CD4-positive, alpha-beta memory T cell (primary cell): ENCODE results near the gene VRK2. TPM values are rescaled to one million over a fixed set of nuclear protein-coding genes. Genes with fewer than 3 reads are reported as not detected.

Experiments
- CTCF ChIA-PET: fragments of 350-600 bp; sonication (Branson Sonifier 250); formaldehyde crosslinking; loops from one replicate; lab custom pipeline; 2021; ENCODE audit warnings: inconsistent platforms; ENCODE audit not compliant: partially characterized antibody; lab: Charles Lee
- POLR2A ChIA-PET: fragments of 350-600 bp; sonication (Branson Sonifier 250); formaldehyde crosslinking; loops from one replicate; lab custom pipeline; 2021; ENCODE audit not compliant: partially characterized antibody; lab: Charles Lee
- DNase-seq, 5 donors: peaks; one replicate each; pipeline versions ENCODE4 v3.0.0 to v3.0.0-alpha.2; 2020 to 2022; ENCODE audit warnings: mixed read lengths in 1 of 5
- H3K27ac ChIP-seq: one replicate; pipeline ENCODE4 v1.7.0; 2013; ENCODE audit warnings: low read depth, low read length
- H3K27me3 ChIP-seq: 2 replicates; pipeline ENCODE4 v1.7.0; 2013; ENCODE audit warnings: mild to moderate bottlenecking, low read length, moderate library complexity; ENCODE audit not compliant: insufficient read depth
- H3K36me3 ChIP-seq: 2 replicates; pipeline ENCODE4 v1.7.0; 2013; ENCODE audit warnings: mild to moderate bottlenecking, low read length, moderate library complexity; ENCODE audit not compliant: insufficient read depth
- H3K4me1 ChIP-seq: 2 replicates; pipeline ENCODE4 v1.7.0; 2013; ENCODE audit warnings: mild to moderate bottlenecking, low read length, moderate library complexity; ENCODE audit not compliant: insufficient read depth
- H3K4me3 ChIP-seq, 2 donors: one replicate each; pipeline ENCODE4 v1.7.0; 2013; ENCODE audit warnings: low read length in 2 of 2, mild to moderate bottlenecking in 1 of 2
- H3K9me3 ChIP-seq, 2 donors: one replicate each; pipeline ENCODE4 v1.7.0; 2013; ENCODE audit warnings: low read length in 2 of 2, control low read depth in 1 of 2; ENCODE audit not compliant: control insufficient read depth in 1 of 2
- H3K27ac Mint-ChIP-seq, 7 donors: one replicate each; pipeline ENCODE4 v1.8.0; 2020 to 2021; ENCODE audit warnings: mixed read lengths in 7 of 7, mild to moderate bottlenecking in 6 of 7, inconsistent platforms in 3 of 7, moderate library complexity in 3 of 7
- H3K27me3 Mint-ChIP-seq, 2 donors: one replicate each; pipeline ENCODE4 v1.8.0; 2020 to 2021; ENCODE audit warnings: mixed read lengths in 2 of 2
- H3K36me3 Mint-ChIP-seq, 2 donors: one replicate each; pipeline ENCODE4 v1.8.0; 2020 to 2021; ENCODE audit warnings: mixed read lengths in 2 of 2, inconsistent platforms in 1 of 2, mild to moderate bottlenecking in 1 of 2
- H3K4me1 Mint-ChIP-seq, 4 donors: one replicate each; pipeline ENCODE4 v1.8.0; 2020 to 2021; ENCODE audit warnings: mixed read lengths in 4 of 4, mild to moderate bottlenecking in 1 of 4
- H3K4me3 Mint-ChIP-seq, 8 donors: one replicate each; pipeline ENCODE4 v1.8.0; 2020 to 2021; ENCODE audit warnings: mixed read lengths in 8 of 8, mild to moderate bottlenecking in 7 of 8, moderate library complexity in 6 of 8, inconsistent platforms in 3 of 8
- H3K9me3 Mint-ChIP-seq, 8 donors: one replicate each; pipeline ENCODE4 v1.8.0; 2020 to 2021; ENCODE audit warnings: mixed read lengths in 8 of 8, mild to moderate bottlenecking in 5 of 8, inconsistent platforms in 3 of 8, moderate library complexity in 1 of 8
- intact Hi-C: fragments of 100-400 bp; cut with micrococcal nuclease; formaldehyde crosslinking; loops from one replicate; pipeline ENCODE4 v1.15.1; 2023
- polyA plus RNA-seq, 2 donors: library from polyadenylated mRNA; unstranded; fragments of 300-500 nt; fragmentation: Illumina TruSeq; gene quantifications; one replicate each; pipeline ENCODE4 v1.2.3, GENCODE V29; 2021
- total RNA-seq, 2 experiments: library from RNA; stranded (reverse); gene quantifications; one replicate each; pipeline ENCODE4 v1.2.3, GENCODE V29; 2021

The VRK2 gene
- total and polyA plus RNA-seq, 4 experiments from 2014 or later, result 15.5 to 21.4 (median 18.7) TPM

DNA sequence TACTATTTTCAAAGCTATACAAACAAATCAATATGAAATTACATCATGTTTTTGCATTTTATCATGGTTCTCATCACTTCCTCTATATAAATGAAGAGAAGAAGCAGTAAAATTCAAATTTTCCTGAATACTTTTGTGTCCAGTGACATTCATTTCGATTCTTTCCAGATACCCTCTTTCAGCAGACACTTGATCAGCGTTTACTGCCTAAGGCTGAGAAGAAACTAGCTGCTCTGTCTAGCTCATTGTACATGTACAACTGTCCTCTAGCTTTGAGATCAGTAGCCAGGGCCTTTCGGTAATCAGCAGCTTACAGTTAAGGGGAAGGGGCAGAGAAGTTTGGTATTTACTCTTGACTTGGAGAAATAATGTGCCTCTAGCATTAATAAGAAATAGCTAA is 4.8 kb downstream of the VRK2 start:
- Mint-ChIP-seq H3K36me3 (peaks cover 11 to 23% of the 10 kb centered on the region in 2 donors), H3K27ac (peak overlapping the region in 2 of 7 donors; percentile 11 to 72), H3K27me3 (no peaks in the 10 kb centered on the region), H3K4me3 (no peak overlapping the region), H3K4me1 (peaks cover 21 to 39% (median 31%) of the 10 kb centered on the region in 4 donors), H3K9me3 (no peaks in the 10 kb centered on the region)
- Histone ChIP-seq H3K27ac (no peak overlapping the region), H3K4me3 (no peak overlapping the region), H3K4me1 (peaks cover 22% of the 10 kb centered on the region), H3K36me3 (no peaks in the 10 kb centered on the region), H3K9me3 (no peaks in the 10 kb centered on the region), H3K27me3 (no peaks in the 10 kb centered on the region)
- ChIA-PET POLR2A (no interaction called here), CTCF (interaction anchor here (1.1 kb wide), 1 partner anchor 11 kb away, joined by 4 read pairs; no protein-coding TSS in a partner anchor)
- intact Hi-C loops, result no loop called here
- no peak for DNase-seq

DNA sequence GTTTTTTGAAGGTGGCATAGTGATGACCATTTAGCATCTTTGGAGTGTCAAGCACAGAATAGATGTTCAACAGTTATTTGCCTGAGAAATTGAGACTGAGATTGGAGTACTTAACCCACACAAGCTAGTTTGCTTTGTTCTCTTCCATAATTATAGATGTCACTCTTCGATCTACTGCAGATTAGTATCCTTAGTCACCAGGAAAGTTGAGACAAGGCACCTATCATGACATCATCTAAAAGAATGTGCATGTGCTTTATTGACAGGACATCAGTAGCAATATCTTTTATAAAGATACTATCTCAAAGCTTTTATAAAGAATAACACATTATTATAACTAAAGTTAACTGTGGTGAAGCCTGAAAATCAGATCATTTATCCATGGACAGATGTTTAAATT is 6.4 kb downstream of the VRK2 start:
- no peak for DNase-seq
- no peak overlapping the region for H3K27ac ChIP-seq
- ChIA-PET CTCF (interaction anchor here (0.7 kb wide), 1 partner anchor 296 kb away, joined by 3 read pairs; no protein-coding TSS in a partner anchor), POLR2A (no interaction called here)
- H3K4me1 ChIP-seq, result peaks cover 14% of the 10 kb centered on the region
- Mint-ChIP-seq H3K27ac (no peak overlapping the region), H3K27me3 (no peaks in the 10 kb centered on the region), H3K36me3 (peaks cover 21 to 35% of the 10 kb centered on the region in 2 donors), H3K4me3 (no peak overlapping the region), H3K4me1 (peaks cover 20 to 31% (median 27%) of the 10 kb centered on the region in 4 donors), H3K9me3 (no peaks in the 10 kb centered on the region)
- H3K4me3 ChIP-seq, result no peak overlapping the region
- intact Hi-C loops, result no loop called here
- H3K27me3 ChIP-seq, result no peaks in the 10 kb centered on the region
- H3K9me3 ChIP-seq, result no peaks in the 10 kb centered on the region
- no peaks in the 10 kb centered on the region for H3K36me3 ChIP-seq

GRCh38 chr2:58054264-58054663 is 7.7 kb downstream of the VRK2 start:
- intact Hi-C loops, result no loop called here
- H3K9me3 Mint-ChIP-seq, result no peaks in the 10 kb centered on the region
- H3K27ac ChIP-seq, result no peak overlapping the region
- H3K4me3 ChIP-seq, result no peak overlapping the region
- H3K36me3 Mint-ChIP-seq, result peaks cover 28 to 35% of the 10 kb centered on the region in 2 donors
- no peak overlapping the region for H3K27ac Mint-ChIP-seq
- POLR2A ChIA-PET, result no interaction called here
- H3K27me3 Mint-ChIP-seq, result no peaks in the 10 kb centered on the region
- H3K4me3 Mint-ChIP-seq, result no peak overlapping the region
- H3K4me1 Mint-ChIP-seq, result peaks cover 13 to 21% (median 17%) of the 10 kb centered on the region in 4 donors
- DNase-seq, result no peak
- H3K27me3 ChIP-seq, result no peaks in the 10 kb centered on the region
- peaks cover 2% of the 10 kb centered on the region for H3K4me1 ChIP-seq
- H3K9me3 ChIP-seq, result no peaks in the 10 kb centered on the region
- no peaks in the 10 kb centered on the region for H3K36me3 ChIP-seq
- CTCF ChIA-PET, result no interaction called here

DNA sequence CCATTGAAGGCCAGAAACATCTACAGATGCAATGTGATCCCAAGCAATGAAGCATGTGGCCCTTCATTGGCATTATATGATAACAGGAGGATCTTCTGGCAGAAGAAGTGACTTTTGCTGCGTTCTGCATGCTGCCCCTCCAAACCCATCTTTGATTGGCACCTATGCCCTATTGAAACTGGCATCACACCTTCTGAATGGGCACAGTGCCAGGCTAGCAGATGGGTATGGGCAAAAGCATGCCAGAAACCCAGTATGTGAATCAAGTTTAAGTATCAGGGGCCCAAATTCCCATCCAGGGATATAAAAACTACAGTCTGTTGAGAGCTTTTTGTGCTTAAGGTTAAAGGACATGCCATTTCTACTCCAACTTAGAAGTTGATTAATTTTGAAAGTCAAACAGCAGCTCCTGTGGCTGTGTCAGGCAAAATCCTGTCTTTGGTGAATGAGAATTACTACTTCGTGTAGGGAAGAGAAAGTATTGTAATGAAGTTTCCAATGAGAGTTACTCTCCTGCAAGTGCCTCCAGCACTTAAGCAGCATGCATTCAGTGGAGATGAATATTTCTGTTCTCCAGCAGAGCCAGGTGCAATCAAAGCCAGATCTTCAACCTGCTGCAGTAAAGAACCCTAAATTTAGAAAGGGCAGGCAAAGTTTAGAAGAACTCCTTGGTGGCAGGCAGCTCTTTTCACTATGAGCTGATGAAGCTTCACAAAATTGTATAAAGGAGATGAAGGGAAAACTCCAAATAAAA is 8.6 kb downstream of the VRK2 start:
- no peak overlapping the region for H3K27ac ChIP-seq
- ChIA-PET CTCF (no interaction called here), POLR2A (interaction anchor here (0.7 kb wide), 1 partner anchor 8 kb away, joined by 3 read pairs; the partner anchor contains the start of gene VRK2)
- H3K36me3 ChIP-seq, result no peaks in the 10 kb centered on the region
- H3K27me3 Mint-ChIP-seq, result no peaks in the 10 kb centered on the region
- no peaks in the 10 kb centered on the region for H3K4me1 ChIP-seq
- H3K9me3 Mint-ChIP-seq, result no peaks in the 10 kb centered on the region
- peaks cover 6 to 19% (median 15%) of the 10 kb centered on the region in 4 donors for H3K4me1 Mint-ChIP-seq
- DNase-seq, result no peak
- peak overlapping the region in 1 of 7 donors; percentile 1 for H3K27ac Mint-ChIP-seq
- H3K36me3 Mint-ChIP-seq, result peaks cover 32 to 33% of the 10 kb centered on the region in 2 donors
- H3K9me3 ChIP-seq, result no peaks in the 10 kb centered on the region
- no peak overlapping the region for H3K4me3 Mint-ChIP-seq
- no peak overlapping the region for H3K4me3 ChIP-seq
- no peaks in the 10 kb centered on the region for H3K27me3 ChIP-seq
- intact Hi-C loops, result no loop called here

DNA sequence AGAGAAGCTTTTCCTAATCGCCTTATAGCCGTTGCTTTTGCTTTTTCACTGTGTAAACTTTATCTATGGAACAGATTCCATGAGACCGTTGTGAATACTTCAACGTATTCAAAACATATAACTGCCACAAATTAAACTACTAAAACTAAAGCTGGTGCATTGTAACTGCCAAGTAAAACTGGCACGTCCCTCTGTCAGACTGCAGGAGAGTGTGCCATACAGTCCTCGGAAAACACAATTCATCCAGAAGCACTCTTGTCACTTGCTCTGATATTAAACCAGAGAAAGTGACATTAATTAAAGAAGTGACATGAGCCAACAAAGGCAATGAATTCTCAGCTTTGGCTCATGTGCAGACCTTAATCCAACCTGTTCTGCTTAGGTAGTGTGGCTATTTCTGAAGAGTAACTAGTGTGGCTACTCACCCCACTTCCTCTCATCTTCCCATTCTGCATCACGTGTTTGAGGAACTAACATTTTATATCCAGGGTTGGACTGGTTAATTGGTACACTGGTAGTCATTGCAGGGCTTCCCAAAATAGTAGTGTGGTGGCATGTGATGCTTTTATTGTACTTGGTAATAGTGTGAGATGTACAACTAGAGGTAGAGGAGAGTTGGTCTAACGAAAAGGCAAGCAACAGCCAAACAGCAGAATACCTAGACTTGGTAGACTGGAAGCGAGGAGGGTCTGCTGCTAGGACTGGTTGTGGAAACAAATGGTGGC is 9.7 kb downstream of the VRK2 start:
- peaks cover 31 to 32% of the 10 kb centered on the region in 2 donors for H3K36me3 Mint-ChIP-seq
- peak overlapping the region in 1 of 7 donors; percentile 44 for H3K27ac Mint-ChIP-seq

DNA sequence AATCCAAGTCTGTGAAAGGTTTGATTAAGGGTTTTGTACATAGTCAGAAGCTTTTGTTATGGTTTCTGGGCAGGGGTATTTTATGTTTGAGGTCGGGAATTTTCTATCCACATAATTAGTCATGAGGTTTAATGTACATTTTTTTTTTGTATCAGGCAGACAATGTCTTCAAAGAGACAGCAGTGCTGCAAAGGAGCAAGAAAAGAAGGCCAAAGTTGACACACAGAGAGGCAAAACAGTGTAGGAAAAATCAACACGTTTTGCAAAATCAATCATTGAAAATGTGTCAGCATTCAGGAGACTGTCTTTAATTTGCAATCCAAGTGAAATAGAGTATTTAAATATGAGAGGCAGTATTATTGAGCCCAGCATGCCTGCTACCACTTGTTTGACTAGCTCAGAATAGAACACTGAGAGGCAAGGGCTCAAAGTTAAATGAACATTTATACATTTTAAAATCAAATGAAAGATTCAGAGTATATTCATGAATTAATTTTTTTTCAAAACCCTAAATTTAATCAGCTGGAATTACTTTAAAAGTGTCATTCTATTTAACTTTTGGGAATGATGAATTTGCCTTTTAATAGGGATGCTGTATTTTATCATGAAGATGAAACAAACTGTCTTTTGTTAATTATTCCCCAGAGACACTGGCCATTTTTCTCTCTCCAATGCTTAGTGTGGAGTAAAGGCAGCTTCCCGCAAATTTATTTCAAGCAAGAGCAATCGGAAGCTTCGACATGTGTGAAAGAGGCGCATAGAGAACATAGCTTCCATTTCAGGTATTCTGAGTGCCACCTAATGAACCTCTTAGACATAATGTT is 11.3 kb downstream of the VRK2 start:
- no peak overlapping the region for H3K4me3 ChIP-seq

More for the DNA sequence above, 9.7 kb downstream of the VRK2 start:
- Mint-ChIP-seq H3K4me3 (no peak overlapping the region), H3K27me3 (no peaks in the 10 kb centered on the region), H3K9me3 (no peaks in the 10 kb centered on the region), H3K4me1 (peaks cover 6 to 21% (median 15%) of the 10 kb centered on the region in 4 donors)
- Histone ChIP-seq H3K4me3 (no peak overlapping the region), H3K36me3 (no peaks in the 10 kb centered on the region), H3K4me1 (no peaks in the 10 kb centered on the region), H3K27me3 (no peaks in the 10 kb centered on the region), H3K27ac (no peak overlapping the region), H3K9me3 (no peaks in the 10 kb centered on the region)
- intact Hi-C loops, result no loop called here
- POLR2A ChIA-PET, result no interaction called here
- CTCF ChIA-PET, result no interaction called here
- no peak for DNase-seq

More for the DNA sequence above, 11.3 kb downstream of the VRK2 start:
- DNase-seq, result no peak
- ChIA-PET POLR2A (no interaction called here), CTCF (interaction anchor here (1.6 kb wide), 1 partner anchor 11 kb away, joined by 5 read pairs; the partner anchor contains the start of gene VRK2)
- no peaks in the 10 kb centered on the region for H3K4me1 ChIP-seq
- intact Hi-C loops, result no loop called here
- no peak overlapping the region for H3K27ac ChIP-seq
- H3K36me3 ChIP-seq, result no peaks in the 10 kb centered on the region
- H3K36me3 Mint-ChIP-seq, result peaks cover 26 to 31% of the 10 kb centered on the region in 2 donors
- H3K27ac Mint-ChIP-seq, result peak overlapping the region in 2 of 7 donors; percentile 1 to 7
- no peaks in the 10 kb centered on the region for H3K27me3 ChIP-seq
- H3K27me3 Mint-ChIP-seq, result no peaks in the 10 kb centered on the region
- H3K4me3 Mint-ChIP-seq, result no peak overlapping the region
- H3K4me1 Mint-ChIP-seq, result peaks cover 19 to 29% (median 21%) of the 10 kb centered on the region in 4 donors
- H3K9me3 Mint-ChIP-seq, result no peaks in the 10 kb centered on the region
- no peaks in the 10 kb centered on the region for H3K9me3 ChIP-seq
